Measurements from ENCODE around the gene SLC9A8.

GRCh38 chr20:49928411-49929141 lies 115.9 kb downstream of the SLC9A8 start:
- TF ChIP-seq CREB5 (CRISPR knock-in tag; IDR thresholded peaks at IDR 0.05; ENCODE audit: low read depth), result no peak
- no peak for TF ChIP-seq TCF4 (CRISPR knock-in tag; IDR thresholded peaks at IDR 0.05; ENCODE audit: borderline replicate concordance)
- no peak for TF ChIP-seq ZFP30 (CRISPR knock-in tag; IDR thresholded peaks at IDR 0.05)
- TF ChIP-seq ARNTL (CRISPR knock-in tag; IDR thresholded peaks at IDR 0.05; ENCODE audit: borderline replicate concordance, low read depth), result no peak

Data from SK-N-SH treated with all-trans-retinoic acid at 6 μM for 48 hours (cell line).